Fibroblast of lung (primary cell): Measurements from ENCODE around the gene GPR37L1.

Experiments
- CTCF ChIP-seq, 2 donors: IDR thresholded peaks in 1 of 2; conservative IDR thresholded peaks in 1 of 2; 1 replicate in 1 of 2; 2 replicates in 1 of 2; pipeline ENCODE4 v1.5.1; 2011 to 2012; ENCODE audit warnings: low read length in 2 of 2, control low read depth in 1 of 2, inconsistent platforms in 1 of 2, low read depth in 1 of 2, mild to moderate bottlenecking in 1 of 2
- EZH2 ChIP-seq: IDR thresholded peaks from 2 replicates; pipeline ENCODE4 v1.5.1; 2012; ENCODE audit warnings: low read length, control low read depth, mild to moderate bottlenecking; ENCODE audit errors: missing control alignments

- TF ChIP-seq CTCF (conservative IDR thresholded peaks at IDR 0.05 in 1 of 2, IDR thresholded peaks at IDR 0.05 in 1 of 2; ENCODE audit: low read depth in 1 of 2, low read length in 2 of 2) (no peak), EZH2 (no peak)
These were observed 45.1 kb downstream of the GPR37L1 start for GRCh38 chr1:202167708-202168415.
